ENCODE data around the gene VPS37B.

VPS37B gene

DNA sequence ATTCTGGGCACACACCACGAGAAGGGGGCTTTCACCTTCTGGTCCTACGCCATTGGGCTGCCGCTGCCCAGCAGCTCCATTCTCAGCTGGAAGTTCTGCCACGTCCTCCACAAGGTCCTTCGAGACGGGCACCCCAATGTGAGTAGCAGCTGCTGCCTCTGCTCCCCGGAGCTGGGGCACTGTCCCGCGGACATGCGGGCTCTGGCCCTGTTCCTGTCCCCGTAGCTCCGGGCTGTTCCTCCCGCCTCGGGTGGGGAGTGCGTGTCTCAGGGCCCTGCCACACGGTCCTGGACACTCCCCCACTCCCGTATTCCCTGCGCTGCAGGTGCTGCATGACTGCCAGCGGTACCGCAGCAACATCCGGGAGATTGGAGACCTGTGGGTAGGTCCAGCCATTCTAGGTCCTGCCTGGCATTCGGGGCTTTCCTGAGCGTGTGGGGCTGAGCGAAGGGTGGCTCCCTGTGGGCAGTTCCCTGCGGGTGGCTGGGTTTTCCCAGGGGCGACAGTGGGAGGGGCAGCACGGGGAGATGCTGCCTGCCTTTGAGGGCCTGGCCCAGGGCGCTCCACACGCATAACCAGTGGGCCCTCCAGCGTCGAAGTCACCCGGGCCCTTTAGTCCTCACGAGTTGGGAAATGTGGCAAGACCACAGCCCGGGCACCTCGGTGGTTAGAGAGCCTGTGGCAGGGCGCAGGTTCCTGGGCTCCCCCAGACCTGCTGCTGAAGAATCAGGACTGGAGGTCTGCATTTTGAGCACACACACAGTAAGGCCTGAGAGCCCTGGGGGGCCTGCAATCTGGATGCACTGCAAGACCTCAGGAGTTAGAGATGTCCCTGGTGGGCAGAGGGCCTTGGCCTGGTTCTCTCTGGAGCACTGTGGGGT is 47.2 kb downstream of the VPS37B start:
- TF ChIP-seq PPARA (CRISPR knock-in tag; IDR thresholded peaks at IDR 0.05; ENCODE audit: borderline replicate concordance): no peak
- TF ChIP-seq CREB5 (CRISPR knock-in tag; IDR thresholded peaks at IDR 0.05; ENCODE audit: low read depth): no peak
- TF ChIP-seq TOX (CRISPR knock-in tag; IDR thresholded peaks at IDR 0.05; ENCODE audit: borderline replicate concordance): no peak
- no peak for TF ChIP-seq ARNTL (CRISPR knock-in tag; IDR thresholded peaks at IDR 0.05; ENCODE audit: borderline replicate concordance, low read depth)
- TF ChIP-seq, protein P1, sequence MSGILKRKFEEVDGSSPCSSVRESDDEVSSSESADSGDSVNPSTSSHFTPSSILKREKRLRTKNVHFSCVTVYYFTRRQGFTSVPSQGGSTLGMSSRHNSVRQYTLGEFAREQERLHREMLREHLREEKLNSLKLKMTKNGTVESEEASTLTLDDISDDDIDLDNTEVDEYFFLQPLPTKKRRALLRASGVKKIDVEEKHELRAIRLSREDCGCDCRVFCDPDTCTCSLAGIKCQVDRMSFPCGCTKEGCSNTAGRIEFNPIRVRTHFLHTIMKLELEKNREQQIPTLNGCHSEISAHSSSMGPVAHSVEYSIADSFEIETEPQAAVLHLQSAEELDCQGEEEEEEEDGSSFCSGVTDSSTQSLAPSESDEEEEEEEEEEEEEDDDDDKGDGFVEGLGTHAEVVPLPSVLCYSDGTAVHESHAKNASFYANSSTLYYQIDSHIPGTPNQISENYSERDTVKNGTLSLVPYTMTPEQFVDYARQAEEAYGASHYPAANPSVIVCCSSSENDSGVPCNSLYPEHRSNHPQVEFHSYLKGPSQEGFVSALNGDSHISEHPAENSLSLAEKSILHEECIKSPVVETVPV (CRISPR knock-in tag; IDR thresholded peaks at IDR 0.05): no peak
- TF ChIP-seq SNAI2 (CRISPR knock-in tag; IDR thresholded peaks at IDR 0.05): no peak
- no peak for TF ChIP-seq POU6F1 (CRISPR knock-in tag; IDR thresholded peaks at IDR 0.05; ENCODE audit: borderline replicate concordance, low read depth)
- TF ChIP-seq, protein P2, sequence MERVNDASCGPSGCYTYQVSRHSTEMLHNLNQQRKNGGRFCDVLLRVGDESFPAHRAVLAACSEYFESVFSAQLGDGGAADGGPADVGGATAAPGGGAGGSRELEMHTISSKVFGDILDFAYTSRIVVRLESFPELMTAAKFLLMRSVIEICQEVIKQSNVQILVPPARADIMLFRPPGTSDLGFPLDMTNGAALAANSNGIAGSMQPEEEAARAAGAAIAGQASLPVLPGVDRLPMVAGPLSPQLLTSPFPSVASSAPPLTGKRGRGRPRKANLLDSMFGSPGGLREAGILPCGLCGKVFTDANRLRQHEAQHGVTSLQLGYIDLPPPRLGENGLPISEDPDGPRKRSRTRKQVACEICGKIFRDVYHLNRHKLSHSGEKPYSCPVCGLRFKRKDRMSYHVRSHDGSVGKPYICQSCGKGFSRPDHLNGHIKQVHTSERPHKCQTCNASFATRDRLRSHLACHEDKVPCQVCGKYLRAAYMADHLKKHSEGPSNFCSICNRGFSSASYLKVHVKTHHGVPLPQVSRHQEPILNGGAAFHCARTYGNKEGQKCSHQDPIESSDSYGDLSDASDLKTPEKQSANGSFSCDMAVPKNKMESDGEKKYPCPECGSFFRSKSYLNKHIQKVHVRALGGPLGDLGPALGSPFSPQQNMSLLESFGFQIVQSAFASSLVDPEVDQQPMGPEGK (CRISPR knock-in tag; IDR thresholded peaks at IDR 0.05; ENCODE audit: borderline replicate concordance): no peak
- no peak for TF ChIP-seq ZNF565 (CRISPR knock-in tag; conservative IDR thresholded peaks at IDR 0.05; ENCODE audit: low read depth)
- no peak for TF ChIP-seq RARB (CRISPR knock-in tag; IDR thresholded peaks at IDR 0.05)
- TF ChIP-seq, protein P3, sequence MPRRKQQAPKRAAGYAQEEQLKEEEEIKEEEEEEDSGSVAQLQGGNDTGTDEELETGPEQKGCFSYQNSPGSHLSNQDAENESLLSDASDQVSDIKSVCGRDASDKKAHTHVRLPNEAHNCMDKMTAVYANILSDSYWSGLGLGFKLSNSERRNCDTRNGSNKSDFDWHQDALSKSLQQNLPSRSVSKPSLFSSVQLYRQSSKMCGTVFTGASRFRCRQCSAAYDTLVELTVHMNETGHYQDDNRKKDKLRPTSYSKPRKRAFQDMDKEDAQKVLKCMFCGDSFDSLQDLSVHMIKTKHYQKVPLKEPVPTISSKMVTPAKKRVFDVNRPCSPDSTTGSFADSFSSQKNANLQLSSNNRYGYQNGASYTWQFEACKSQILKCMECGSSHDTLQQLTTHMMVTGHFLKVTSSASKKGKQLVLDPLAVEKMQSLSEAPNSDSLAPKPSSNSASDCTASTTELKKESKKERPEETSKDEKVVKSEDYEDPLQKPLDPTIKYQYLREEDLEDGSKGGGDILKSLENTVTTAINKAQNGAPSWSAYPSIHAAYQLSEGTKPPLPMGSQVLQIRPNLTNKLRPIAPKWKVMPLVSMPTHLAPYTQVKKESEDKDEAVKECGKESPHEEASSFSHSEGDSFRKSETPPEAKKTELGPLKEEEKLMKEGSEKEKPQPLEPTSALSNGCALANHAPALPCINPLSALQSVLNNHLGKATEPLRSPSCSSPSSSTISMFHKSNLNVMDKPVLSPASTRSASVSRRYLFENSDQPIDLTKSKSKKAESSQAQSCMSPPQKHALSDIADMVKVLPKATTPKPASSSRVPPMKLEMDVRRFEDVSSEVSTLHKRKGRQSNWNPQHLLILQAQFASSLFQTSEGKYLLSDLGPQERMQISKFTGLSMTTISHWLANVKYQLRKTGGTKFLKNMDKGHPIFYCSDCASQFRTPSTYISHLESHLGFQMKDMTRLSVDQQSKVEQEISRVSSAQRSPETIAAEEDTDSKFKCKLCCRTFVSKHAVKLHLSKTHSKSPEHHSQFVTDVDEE (CRISPR knock-in tag; IDR thresholded peaks at IDR 0.05): no peak
- no peak for TF ChIP-seq ISL1 (CRISPR knock-in tag; IDR thresholded peaks at IDR 0.05)
- no peak for TF ChIP-seq OSR1 (CRISPR knock-in tag; IDR thresholded peaks at IDR 0.05)
- TF ChIP-seq BACH2 (CRISPR knock-in tag; IDR thresholded peaks at IDR 0.05; ENCODE audit: borderline replicate concordance): no peak
- no peak for TF ChIP-seq TCF4 (CRISPR knock-in tag; IDR thresholded peaks at IDR 0.05; ENCODE audit: borderline replicate concordance)
- TF ChIP-seq ZC3H10 (CRISPR knock-in tag; IDR thresholded peaks at IDR 0.05): no peak
- no peak for ATAC-seq

DNA sequence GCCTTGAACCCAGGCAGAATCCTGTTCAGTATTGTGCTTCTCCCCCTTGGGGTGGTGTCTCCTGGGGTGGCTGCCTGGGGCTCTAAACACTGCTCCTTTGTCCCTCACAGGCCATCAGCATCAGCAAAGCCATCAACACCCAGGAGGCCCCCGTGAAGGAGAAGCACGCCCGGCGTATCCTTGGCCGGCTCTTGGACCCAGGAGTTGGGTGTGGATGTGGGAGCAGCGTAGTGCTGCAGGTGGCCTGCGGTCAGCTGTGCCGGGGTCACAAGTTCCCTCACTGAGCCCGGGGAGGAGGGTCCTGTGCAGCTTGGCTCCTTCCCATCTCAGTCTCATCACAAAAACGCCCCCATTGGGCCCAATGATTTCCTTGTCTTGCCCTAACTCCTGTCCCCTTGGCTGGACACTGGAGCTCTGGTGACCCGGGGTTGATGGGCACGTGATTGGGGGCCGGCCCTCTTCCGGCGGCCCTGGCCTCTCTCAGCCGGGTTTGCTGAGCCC is 48.0 kb downstream of the VPS37B start:
- no peak for ATAC-seq
- no peak for TF ChIP-seq SNAI2 (CRISPR knock-in tag; IDR thresholded peaks at IDR 0.05)
- no peak for TF ChIP-seq ISL1 (CRISPR knock-in tag; IDR thresholded peaks at IDR 0.05)
- TF ChIP-seq, protein P2 (CRISPR knock-in tag; IDR thresholded peaks at IDR 0.05; ENCODE audit: borderline replicate concordance): no peak
- no peak for TF ChIP-seq POU6F1 (CRISPR knock-in tag; IDR thresholded peaks at IDR 0.05; ENCODE audit: borderline replicate concordance, low read depth)
- no peak for TF ChIP-seq OSR1 (CRISPR knock-in tag; IDR thresholded peaks at IDR 0.05)
- no peak for TF ChIP-seq PPARA (CRISPR knock-in tag; IDR thresholded peaks at IDR 0.05; ENCODE audit: borderline replicate concordance)
- TF ChIP-seq CREB5 (CRISPR knock-in tag; IDR thresholded peaks at IDR 0.05; ENCODE audit: low read depth): no peak
- TF ChIP-seq, protein P1 (CRISPR knock-in tag; IDR thresholded peaks at IDR 0.05): no peak
- TF ChIP-seq ZC3H10 (CRISPR knock-in tag; IDR thresholded peaks at IDR 0.05): no peak
- no peak for TF ChIP-seq GLIS3 (CRISPR knock-in tag; IDR thresholded peaks at IDR 0.05)
- TF ChIP-seq TOX (CRISPR knock-in tag; IDR thresholded peaks at IDR 0.05; ENCODE audit: borderline replicate concordance): no peak
- no peak for TF ChIP-seq ESRRG (CRISPR knock-in tag; IDR thresholded peaks at IDR 0.05)
- no peak for TF ChIP-seq ZNF565 (CRISPR knock-in tag; conservative IDR thresholded peaks at IDR 0.05; ENCODE audit: low read depth)
- TF ChIP-seq ZNF8 (CRISPR knock-in tag; IDR thresholded peaks at IDR 0.05): no peak
- TF ChIP-seq RARB (CRISPR knock-in tag; IDR thresholded peaks at IDR 0.05): no peak
- no peak for TF ChIP-seq ZFP30 (CRISPR knock-in tag; IDR thresholded peaks at IDR 0.05)
- no peak for TF ChIP-seq ARNTL (CRISPR knock-in tag; IDR thresholded peaks at IDR 0.05; ENCODE audit: borderline replicate concordance, low read depth)

Data from SK-N-SH treated with all-trans-retinoic acid at 6 μM for 48 hours (cell line).